Measurements from ENCODE around the gene SPR.

Gene SPR

DNA sequence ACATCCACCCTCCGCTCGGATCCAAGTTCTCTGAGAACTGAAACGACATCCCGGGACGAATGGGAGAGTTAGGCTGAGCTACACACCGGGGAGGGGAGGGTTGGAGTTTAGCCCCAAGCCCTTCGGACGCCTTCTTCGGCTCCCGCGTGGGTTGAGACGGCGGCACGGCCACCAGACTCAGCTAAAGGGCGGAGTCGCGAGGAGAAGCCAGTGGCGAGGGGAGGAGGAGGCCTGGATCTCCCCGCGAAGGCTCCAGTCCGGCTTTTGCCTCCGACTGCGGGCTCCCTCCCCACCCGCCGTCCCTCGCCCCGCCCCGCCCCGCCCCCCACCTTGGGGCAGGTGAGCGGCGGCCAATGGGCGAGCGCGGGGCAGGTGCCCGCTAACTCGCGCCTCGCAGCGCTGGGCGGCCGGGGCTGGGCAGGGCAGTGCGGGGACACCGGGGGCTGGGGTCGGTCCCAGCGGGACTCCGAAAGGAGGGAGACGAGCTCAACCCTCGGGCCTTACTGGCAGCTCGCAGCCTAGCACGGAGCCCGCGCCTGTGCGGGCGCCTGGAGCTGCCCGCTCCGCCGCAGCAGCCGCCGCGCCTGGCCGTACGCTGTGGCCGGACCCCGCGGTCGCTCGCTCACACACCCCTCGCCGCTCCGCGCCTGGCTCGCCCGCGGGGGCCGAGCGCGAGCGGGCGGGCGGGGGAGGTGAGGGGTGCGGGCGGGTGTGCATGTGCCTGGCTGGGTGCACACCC, 30.1 kb downstream of the SPR start, which contains the start of gene EMX1:
TSS of gene EMX1 (plus strand) at position 382 of the 739 bp plus-strand sequence. CDS start at position 716, 334 bp downstream.
- peak; percentile 30 for ATAC-seq
- no peaks in the 10 kb centered on the region for H3K36me3 Mint-ChIP-seq (ENCODE audit: low read depth)
- no peak within 1 kb of the TSS for H3K27ac Mint-ChIP-seq
- H3K9me3 Mint-ChIP-seq, result no peaks in the 10 kb centered on the region
- H3K4me3 Mint-ChIP-seq, result peak within 1 kb of the TSS; percentile 68
- DNase-seq, result peak; percentile 55
- peaks cover 80% of the 10 kb centered on the region for H3K27me3 Mint-ChIP-seq
- H3K4me1 Mint-ChIP-seq, result peaks cover 32% of the 10 kb centered on the region

DNA sequence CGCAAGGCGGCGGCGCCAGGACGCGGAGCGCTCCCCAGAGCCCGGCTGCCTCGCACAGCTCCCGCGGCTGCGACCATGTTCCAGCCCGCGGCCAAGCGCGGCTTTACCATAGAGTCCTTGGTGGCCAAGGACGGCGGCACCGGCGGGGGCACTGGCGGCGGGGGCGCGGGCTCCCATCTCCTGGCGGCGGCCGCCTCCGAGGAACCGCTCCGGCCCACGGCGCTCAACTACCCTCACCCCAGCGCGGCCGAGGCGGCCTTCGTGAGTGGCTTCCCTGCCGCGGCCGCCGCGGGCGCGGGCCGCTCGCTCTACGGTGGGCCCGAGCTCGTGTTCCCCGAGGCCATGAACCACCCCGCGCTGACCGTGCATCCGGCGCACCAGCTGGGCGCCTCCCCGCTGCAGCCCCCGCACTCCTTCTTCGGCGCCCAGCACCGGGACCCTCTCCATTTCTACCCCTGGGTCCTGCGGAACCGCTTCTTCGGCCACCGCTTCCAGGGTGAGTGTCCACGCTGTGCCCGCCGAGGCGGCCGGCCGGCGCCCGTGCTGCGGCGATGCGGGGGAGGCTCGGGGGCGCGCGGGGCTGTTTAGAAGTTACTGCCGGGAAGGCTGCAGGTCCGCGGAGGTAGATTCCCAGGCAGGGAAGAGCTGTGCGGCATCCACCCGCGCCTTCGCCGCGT, 30.8 kb downstream of the SPR start:
- Mint-ChIP-seq H3K27ac (no peak overlapping the region), H3K4me1 (peaks cover 32% of the 10 kb centered on the region), H3K36me3 (ENCODE audit: low read depth) (no peaks in the 10 kb centered on the region), H3K9me3 (no peaks in the 10 kb centered on the region), H3K27me3 (peaks cover 81% of the 10 kb centered on the region), H3K4me3 (peak overlapping the region; percentile 56)
- ATAC-seq, result no peak
- no peak for DNase-seq

DNA sequence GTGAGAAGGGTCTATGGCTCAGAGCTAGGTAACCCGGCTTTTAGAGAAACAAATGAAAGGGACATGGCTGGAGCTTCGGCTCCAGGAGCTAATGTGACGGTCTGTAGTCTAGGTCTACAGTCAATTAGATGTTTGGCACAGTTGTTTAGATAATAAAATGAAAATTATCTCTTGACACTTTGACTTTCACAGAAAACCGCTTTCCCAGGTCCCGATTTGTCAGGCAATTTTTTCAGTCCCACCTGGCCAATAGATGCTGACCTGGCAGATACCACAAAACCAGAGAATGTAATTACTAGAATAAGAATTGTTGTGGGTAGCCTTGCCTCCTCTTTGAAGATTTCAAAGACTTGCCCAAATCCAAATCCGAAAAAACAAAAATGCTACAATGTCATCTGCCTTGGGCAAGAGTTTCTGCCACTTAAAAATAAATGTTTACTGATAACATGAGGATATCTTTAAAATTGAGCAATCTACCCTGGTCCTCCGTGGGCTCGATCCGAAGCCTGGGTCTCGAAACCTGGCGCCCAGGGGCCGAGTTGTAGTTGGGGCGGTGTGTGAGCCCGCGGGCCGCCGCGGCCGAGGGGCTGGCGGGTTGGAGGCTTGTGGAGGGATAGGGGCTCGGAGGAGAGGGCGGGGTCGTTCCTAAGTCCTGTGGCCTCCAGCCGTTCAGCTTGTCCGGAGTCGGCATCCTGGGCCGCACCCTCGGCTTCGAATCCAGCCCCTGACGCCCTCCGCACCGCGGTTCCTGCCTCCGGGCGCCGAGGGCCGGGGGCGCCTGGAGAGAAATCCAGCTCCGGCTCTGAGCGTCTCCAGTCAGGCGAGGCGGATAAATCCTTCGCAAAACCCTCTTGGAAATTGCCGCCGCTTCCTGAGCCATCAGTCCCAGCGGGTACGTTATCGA, 32.5 kb downstream of the SPR start:
- DNase-seq, result no peak
- Mint-ChIP-seq H3K27ac (no peak overlapping the region), H3K27me3 (peaks cover 75% of the 10 kb centered on the region), H3K4me1 (peaks cover 35% of the 10 kb centered on the region), H3K9me3 (no peaks in the 10 kb centered on the region), H3K36me3 (ENCODE audit: low read depth) (no peaks in the 10 kb centered on the region), H3K4me3 (no peak overlapping the region)
- ATAC-seq, result no peak

DNA sequence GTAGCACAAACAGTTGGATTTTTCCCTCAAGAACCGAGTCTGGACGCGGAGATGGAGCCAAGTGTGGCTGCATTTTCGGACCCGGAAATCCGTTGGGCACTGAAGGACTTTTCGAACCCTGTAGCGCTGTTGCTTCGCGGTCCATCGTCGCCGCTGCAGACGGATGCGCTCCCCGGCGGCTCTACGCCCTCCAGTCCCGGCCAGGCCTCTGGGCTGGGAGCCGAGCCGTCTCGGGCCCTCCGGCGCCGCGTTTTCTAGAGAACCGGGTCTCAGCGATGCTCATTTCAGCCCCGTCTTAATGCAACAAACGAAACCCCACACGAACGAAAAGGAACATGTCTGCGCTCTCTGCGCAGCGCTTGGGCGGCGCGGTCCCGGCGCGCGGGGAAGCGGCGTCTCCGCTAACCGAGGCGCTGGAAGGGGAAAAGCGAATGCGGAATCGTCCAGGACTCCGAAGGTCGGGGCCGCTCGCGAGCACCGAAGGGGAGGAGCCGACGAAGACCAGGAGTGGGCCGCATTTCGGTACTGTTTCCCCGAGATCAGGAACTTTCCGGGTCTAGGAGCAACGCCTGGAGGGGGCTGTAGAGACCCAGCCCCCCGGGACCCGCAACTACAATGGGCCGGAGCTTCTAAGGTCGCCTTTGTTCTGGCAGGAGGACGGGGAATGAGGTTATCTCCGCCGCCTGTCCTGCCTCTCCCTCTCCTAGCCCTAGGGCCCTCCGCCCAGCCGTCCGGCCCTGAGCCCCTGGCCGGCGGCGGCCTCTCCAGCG, 33.3 kb downstream of the SPR start:
- DNase-seq (no peak), ATAC-seq (no peak)
- Mint-ChIP-seq H3K27ac (no peak overlapping the region), H3K9me3 (no peaks in the 10 kb centered on the region), H3K4me3 (peak overlapping the region; percentile 53), H3K27me3 (peaks cover 72% of the 10 kb centered on the region), H3K36me3 (ENCODE audit: low read depth) (no peaks in the 10 kb centered on the region), H3K4me1 (peaks cover 28% of the 10 kb centered on the region)

DNA sequence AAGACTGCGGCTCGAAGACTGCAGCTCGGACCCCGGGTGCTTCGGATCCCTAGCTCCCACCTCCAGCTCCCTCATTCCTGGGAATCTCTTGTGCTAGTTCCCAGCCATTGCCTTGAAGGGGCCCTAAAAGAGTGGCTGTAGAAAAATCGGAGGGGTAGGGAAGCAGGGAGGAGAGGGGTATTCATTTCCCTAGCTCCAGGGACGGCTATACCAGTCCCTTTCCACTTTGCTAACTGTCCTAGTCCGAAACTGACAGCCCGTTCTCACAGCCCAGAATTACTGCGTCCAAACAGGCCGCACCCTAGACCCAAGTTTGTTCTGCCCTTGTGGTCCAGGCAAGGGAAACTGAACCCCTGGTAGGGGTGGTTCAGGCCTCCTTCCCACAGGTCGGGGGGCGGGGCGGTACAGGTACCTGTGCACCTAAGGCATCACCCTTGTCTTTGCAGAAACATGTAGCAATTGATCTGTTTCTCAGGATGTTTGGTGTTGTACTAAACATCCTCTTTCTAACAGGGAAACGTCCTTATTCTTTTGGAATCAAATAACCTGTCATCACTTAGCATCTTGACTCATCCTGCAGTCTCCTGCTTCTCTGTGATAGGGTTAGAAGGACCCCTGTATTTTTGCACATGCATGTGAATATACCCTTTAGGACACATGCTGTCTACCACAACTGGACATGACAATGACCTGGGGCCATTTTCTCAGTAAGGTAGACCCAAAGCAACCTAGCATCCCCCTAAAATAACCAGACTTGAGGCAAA, 34.1 kb downstream of the SPR start:
- H3K27ac Mint-ChIP-seq, result no peak overlapping the region
- no peak overlapping the region for H3K4me3 Mint-ChIP-seq
- ATAC-seq, result no peak
- peaks cover 70% of the 10 kb centered on the region for H3K27me3 Mint-ChIP-seq
- H3K36me3 Mint-ChIP-seq (ENCODE audit: low read depth), result no peaks in the 10 kb centered on the region
- DNase-seq, result no peak
- no peaks in the 10 kb centered on the region for H3K9me3 Mint-ChIP-seq
- peaks cover 24% of the 10 kb centered on the region for H3K4me1 Mint-ChIP-seq

DNA sequence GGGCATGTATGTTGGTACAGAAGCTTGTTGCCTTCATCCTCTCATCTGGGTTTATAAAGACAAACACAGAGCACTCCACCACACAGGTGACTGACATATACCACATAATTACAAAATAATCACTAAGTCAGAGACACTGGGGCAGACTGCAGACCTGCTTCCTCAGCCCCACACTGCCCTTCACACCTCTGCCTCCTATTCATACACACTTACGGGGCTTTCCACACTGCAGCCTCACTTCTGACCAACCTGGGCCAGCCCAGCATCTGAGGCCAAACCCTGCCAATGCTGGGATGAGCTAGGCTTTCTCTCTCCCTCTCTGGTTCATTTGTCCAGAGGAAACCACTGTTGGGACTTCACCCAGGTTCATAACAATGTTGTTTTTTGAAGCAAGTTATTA, 34.6 kb downstream of the SPR start:
- no peak overlapping the region for H3K4me3 Mint-ChIP-seq
- no peaks in the 10 kb centered on the region for H3K36me3 Mint-ChIP-seq (ENCODE audit: low read depth)
- H3K27ac Mint-ChIP-seq, result no peak overlapping the region
- H3K9me3 Mint-ChIP-seq, result no peaks in the 10 kb centered on the region
- H3K27me3 Mint-ChIP-seq, result peaks cover 65% of the 10 kb centered on the region
- DNase-seq (no peak), ATAC-seq (no peak)
- peaks cover 21% of the 10 kb centered on the region for H3K4me1 Mint-ChIP-seq

DNA sequence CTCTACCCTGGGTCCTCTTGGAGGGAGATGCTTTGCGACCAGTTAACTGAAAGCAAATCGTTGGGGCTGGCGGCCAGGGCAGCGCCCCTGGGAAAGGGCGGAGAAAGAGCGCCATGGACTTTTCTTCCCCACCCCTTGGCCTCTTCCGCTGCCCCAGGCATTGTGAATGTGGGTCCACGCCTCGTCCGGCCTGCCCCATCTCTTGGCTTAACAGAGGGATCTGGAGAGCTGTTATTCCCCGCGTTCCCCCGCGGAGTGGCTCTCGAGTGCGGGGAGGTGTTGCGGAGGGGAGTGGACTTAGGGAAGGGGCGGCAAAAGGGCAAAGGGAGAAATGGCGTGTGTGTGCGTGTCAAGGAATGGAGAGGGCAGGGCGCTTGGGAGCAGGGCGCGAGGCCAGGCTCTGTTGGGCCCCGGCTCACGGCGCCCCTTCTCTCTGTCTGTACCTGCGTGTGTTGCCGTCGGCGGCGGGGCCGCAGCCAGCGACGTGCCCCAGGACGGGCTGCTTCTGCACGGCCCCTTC, 36.7 kb downstream of the SPR start:
- Mint-ChIP-seq H3K36me3 (ENCODE audit: low read depth) (no peaks in the 10 kb centered on the region), H3K4me1 (peaks cover 13% of the 10 kb centered on the region), H3K9me3 (no peaks in the 10 kb centered on the region), H3K4me3 (no peak overlapping the region), H3K27ac (no peak overlapping the region), H3K27me3 (peaks cover 56% of the 10 kb centered on the region)
- ATAC-seq (no peak), DNase-seq (no peak)

DNA sequence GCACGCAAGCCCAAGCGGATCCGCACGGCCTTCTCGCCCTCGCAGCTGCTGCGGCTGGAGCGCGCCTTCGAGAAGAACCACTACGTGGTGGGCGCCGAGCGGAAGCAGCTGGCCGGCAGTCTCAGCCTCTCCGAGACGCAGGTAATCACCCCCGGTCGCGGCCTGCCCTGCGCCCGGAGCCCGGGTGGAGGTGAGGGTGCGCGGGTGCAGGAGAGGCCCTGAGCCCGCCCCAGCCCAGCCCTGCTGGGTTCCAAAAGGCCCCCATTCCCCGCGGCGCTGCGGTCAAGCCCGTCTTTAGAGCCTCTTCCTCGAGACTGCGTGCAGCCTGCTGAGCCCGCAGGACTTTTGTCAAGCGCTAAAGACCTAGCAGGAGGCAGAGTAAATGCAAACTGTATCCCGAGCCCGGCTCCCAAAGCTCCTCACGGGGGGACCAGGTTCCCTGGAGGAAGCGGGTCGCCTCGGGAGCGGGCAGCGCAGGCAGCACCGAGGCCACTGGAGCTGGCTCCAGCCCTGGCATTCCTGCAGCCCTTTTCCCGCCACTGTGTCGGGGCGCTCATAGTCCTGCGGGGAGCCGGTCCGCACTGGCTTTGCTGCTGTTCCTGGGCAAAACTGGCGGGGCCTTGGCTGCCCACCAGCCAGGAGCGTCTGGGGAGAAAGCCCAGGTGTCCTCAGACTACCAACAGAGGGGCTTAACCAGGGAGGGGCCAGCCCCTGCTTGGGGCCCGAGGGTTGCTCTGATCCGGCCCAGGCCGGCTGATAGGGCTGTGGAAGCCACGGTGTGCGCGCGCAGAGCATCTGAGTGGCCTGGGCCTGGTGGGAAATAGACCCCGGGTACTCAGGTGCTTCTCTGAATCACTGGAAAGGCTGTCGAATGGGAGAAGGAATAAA, 37.4 kb downstream of the SPR start:
- DNase-seq (peak; percentile 16), ATAC-seq (no peak)
- peaks cover 11% of the 10 kb centered on the region for H3K4me1 Mint-ChIP-seq
- H3K27me3 Mint-ChIP-seq, result peaks cover 49% of the 10 kb centered on the region
- H3K36me3 Mint-ChIP-seq (ENCODE audit: low read depth), result no peaks in the 10 kb centered on the region
- no peak overlapping the region for H3K4me3 Mint-ChIP-seq
- H3K27ac Mint-ChIP-seq, result no peak overlapping the region
- H3K9me3 Mint-ChIP-seq, result no peaks in the 10 kb centered on the region

DNA sequence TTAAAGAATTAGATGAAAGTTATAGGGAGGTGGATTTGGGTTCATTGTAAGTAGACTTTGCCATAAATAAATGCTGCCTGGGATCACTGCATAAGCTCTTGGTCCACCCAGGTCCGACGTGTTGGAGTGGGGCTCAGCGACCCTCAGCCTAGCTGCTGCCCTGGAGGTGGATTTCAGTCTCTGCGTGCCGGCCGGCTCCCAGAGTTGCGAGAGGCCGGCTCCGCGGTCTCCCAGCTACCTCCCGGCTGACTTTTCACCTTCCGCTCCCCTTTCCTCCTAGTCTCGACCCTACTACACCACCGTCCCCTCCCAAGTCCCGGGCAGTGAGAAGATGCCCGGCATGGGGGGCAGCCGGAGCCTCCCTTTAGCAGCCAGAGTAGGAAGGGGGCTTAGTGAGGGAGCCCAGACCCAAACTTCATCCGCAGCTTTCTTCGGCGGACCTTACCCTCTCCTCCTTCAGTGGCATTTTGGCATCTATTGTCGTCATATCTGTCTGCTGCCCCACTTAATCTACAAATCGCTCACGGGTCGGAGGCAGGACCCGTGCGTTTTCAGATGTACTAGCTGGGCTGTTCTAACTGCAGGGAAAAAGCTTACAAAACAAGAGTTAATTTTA, 38.2 kb downstream of the SPR start:
- ATAC-seq (no peak), DNase-seq (no peak)
- Mint-ChIP-seq H3K27me3 (peaks cover 43% of the 10 kb centered on the region), H3K4me3 (no peak overlapping the region), H3K4me1 (peaks cover 8% of the 10 kb centered on the region), H3K27ac (no peak overlapping the region), H3K9me3 (no peaks in the 10 kb centered on the region), H3K36me3 (ENCODE audit: low read depth) (no peaks in the 10 kb centered on the region)

DNA sequence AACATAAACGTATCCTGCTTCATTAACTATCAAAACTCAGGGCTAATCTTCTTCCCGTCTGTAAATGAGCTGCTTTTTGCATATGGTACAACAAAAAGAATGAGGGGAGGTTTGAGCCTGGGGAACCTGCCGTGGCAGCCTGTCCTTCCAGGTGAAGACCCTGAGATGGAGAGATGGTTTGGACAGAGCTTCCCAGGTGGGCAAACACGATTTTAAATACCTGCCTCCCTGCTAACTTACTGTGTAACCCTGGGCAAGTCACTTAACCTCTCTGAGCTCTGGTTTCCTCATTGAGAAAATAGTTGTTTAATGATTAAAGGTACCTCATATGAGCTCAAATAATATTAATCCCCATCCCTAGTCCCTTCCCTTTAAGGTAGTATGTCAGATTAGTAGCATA, 39.2 kb downstream of the SPR start:
- H3K4me1 Mint-ChIP-seq, result peaks cover 5% of the 10 kb centered on the region
- H3K27ac Mint-ChIP-seq, result no peak overlapping the region
- no peak for ATAC-seq
- H3K9me3 Mint-ChIP-seq, result no peaks in the 10 kb centered on the region
- DNase-seq, result no peak
- H3K4me3 Mint-ChIP-seq, result no peak overlapping the region
- peaks cover 35% of the 10 kb centered on the region for H3K27me3 Mint-ChIP-seq
- H3K36me3 Mint-ChIP-seq (ENCODE audit: low read depth), result no peaks in the 10 kb centered on the region

DNA sequence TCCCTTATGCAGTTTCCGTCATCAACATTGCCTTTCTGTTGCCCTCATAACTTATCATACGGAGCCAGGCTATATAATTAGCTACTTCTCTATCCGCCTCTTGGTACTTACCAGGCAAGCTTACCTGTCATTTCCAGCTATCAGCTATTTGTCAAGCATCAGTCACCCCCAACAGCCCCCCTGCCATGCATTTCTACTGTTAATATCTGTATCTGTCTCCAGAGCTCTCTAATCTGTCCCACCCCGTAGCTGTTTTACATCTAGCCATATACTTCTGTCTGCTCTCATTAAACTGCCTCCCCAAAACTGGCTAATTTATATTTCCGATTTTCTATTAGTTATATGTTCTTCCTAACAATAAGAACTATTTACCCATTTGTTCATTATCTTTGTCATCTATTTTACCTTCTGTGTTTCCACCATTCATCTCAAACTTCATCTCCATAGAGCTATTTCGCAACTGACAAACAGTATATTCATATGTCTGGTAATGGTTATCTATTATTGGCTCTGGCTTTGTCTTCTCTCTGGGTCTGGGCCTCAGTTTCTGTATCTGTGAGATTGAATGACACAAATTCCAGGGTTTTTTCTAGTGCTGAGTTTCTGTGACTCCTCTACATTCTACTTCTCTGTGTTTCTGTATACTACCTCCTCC, 39.7 kb downstream of the SPR start:
- H3K27me3 Mint-ChIP-seq, result peaks cover 30% of the 10 kb centered on the region
- ATAC-seq, result no peak
- no peak overlapping the region for H3K4me3 Mint-ChIP-seq
- H3K4me1 Mint-ChIP-seq, result peaks cover 5% of the 10 kb centered on the region
- DNase-seq, result no peak
- no peaks in the 10 kb centered on the region for H3K36me3 Mint-ChIP-seq (ENCODE audit: low read depth)
- no peaks in the 10 kb centered on the region for H3K9me3 Mint-ChIP-seq
- H3K27ac Mint-ChIP-seq, result no peak overlapping the region

Measured in activated naive CD8-positive, alpha-beta T cell treated with anti-CD3 and anti-CD28 coated beads, Interleukin-2, amount 50 U/mL, for 24 hours (primary cell).